HepG2 (cell line): ENCODE data around the gene DOK1. TPM values are rescaled to one million over a fixed set of nuclear protein-coding genes. Genes with fewer than 3 reads are reported as not detected.

Source experiments
- CBFB ChIP-seq: sonication (generic); formaldehyde crosslinking; IDR thresholded peaks from 2 replicates; pipeline ENCODE4 v1.4.0; 2020; ENCODE audit warnings: missing genetic modification reagents
- EHMT2 ChIP-seq: fragments of 200-600 bp; sonication (generic); IDR thresholded peaks from 2 replicates; pipeline ENCODE4 v1.7.0; 2017; ENCODE audit warnings: antibody characterized with exemption, low read depth, low read length, borderline replicate concordance
- FOSL1 ChIP-seq: sonication (generic); formaldehyde crosslinking; IDR thresholded peaks from 2 replicates; pipeline ENCODE4 v1.9.0; 2021; ENCODE audit warnings: missing genetic modification reagents, borderline replicate concordance
- HDAC6 ChIP-seq: fragments of 200-600 bp; sonication (generic); IDR thresholded peaks from 2 replicates; pipeline ENCODE4 v1.7.0; 2017; ENCODE audit warnings: mild to moderate bottlenecking, antibody characterized with exemption, low read length, low read depth
- HNRNPK ChIP-seq: fragments of 200-400 bp; formaldehyde crosslinking; IDR thresholded peaks from 2 replicates; pipeline ENCODE4 v1.6.1; 2018; ENCODE audit warnings: low read length, low read depth, moderate library complexity, mild to moderate bottlenecking; ENCODE audit not compliant: poor library complexity, severe bottlenecking
- JDP2 ChIP-seq: sonication (generic); formaldehyde crosslinking; IDR thresholded peaks from 2 replicates; pipeline ENCODE4 v1.8.1; 2022; ENCODE audit warnings: missing genetic modification reagents, borderline replicate concordance
- PITX1 ChIP-seq: sonication (generic); formaldehyde crosslinking; IDR thresholded peaks from 2 replicates; pipeline ENCODE4 v1.5.1; 2020; ENCODE audit warnings: mild to moderate bottlenecking, missing genetic modification reagents
- SNAPC2 ChIP-seq: sonication (generic); formaldehyde crosslinking; IDR thresholded peaks from 2 replicates; pipeline ENCODE4 v1.8.1; 2022; ENCODE audit warnings: mild to moderate bottlenecking, missing genetic modification reagents
- SNRNP70 ChIP-seq: fragments of 200-400 bp; formaldehyde crosslinking; IDR thresholded peaks from 2 replicates; pipeline ENCODE4 v1.6.1; 2017; ENCODE audit warnings: mild to moderate bottlenecking, low read depth, low read length, moderate library complexity
- TOPORS ChIP-seq: sonication (generic); formaldehyde crosslinking; IDR thresholded peaks from 2 replicates; pipeline ENCODE4 v1.8.0; 2023; ENCODE audit warnings: mild to moderate bottlenecking, missing genetic modification reagents
- YY1 ChIP-seq: IDR thresholded peaks from 2 replicates; pipeline ENCODE4 v1.6.1; 2011; ENCODE audit warnings: low read length, low read depth, moderate library complexity, mild to moderate bottlenecking; ENCODE audit not compliant: insufficient read depth, insufficient replicate concordance
- ZNF160 ChIP-seq: sonication (generic); formaldehyde crosslinking; IDR thresholded peaks from 2 replicates; pipeline ENCODE4 v1.8.0; 2022; ENCODE audit warnings: mild to moderate bottlenecking, inconsistent platforms, missing genetic modification reagents
- ZNF333 ChIP-seq: sonication (generic); formaldehyde crosslinking; IDR thresholded peaks from 2 replicates; pipeline ENCODE4 v1.4.0; 2020; ENCODE audit warnings: mild to moderate bottlenecking, missing genetic modification reagents, borderline replicate concordance
- ZNF382 ChIP-seq: sonication (generic); formaldehyde crosslinking; IDR thresholded peaks from 2 replicates; pipeline ENCODE4 v1.5.0; 2020; ENCODE audit warnings: missing genetic modification reagents, mild to moderate bottlenecking, borderline replicate concordance
- ZNF530 ChIP-seq: sonication (generic); formaldehyde crosslinking; IDR thresholded peaks from 2 replicates; pipeline ENCODE4 v1.5.0; 2020; ENCODE audit warnings: low read depth, mild to moderate bottlenecking, missing genetic modification reagents
- ZNF543 ChIP-seq: sonication (generic); formaldehyde crosslinking; IDR thresholded peaks from 2 replicates; pipeline ENCODE4 v1.4.0; 2020; ENCODE audit warnings: mild to moderate bottlenecking, missing genetic modification reagents
- ZNF572 ChIP-seq: sonication (generic); formaldehyde crosslinking; IDR thresholded peaks from 2 replicates; pipeline ENCODE4 v1.5.1; 2020; ENCODE audit warnings: mild to moderate bottlenecking, missing genetic modification reagents
- ZNF713 ChIP-seq: sonication (generic); formaldehyde crosslinking; IDR thresholded peaks from 2 replicates; pipeline ENCODE4 v1.4.0; 2020; ENCODE audit warnings: mild to moderate bottlenecking, missing genetic modification reagents
- polyA plus RNA-seq, 8 experiments: library from polyadenylated mRNA; depleted of rRNA in 3 of 8; stranded (reverse) in 7 of 8; unstranded in 1 of 8; fragments of >200 nt; fragmentation: Illumina TruSeq in 4 of 8; extraction: Trizol in 4 of 8; gene quantifications; 2 replicates each; pipeline versions ENCODE4 v1.2.1 to v1.2.3, GENCODE V29; 2011 to 2016; ENCODE audit warnings: low read depth in 4 of 8, missing spikeins in 1 of 8, mixed read lengths in 1 of 8; ENCODE audit not compliant: insufficient read depth in 1 of 8
- total RNA-seq, 5 experiments: library from RNA; depleted of rRNA; stranded (reverse); fragments of >200 nt; fragmentation: Illumina TruSeq; extraction: Trizol; gene quantifications; 2 replicates each; pipeline ENCODE4 v1.2.3, GENCODE V29; 2016; ENCODE audit warnings: low read depth in 1 of 5
- TF ChIP-seq, protein P1 (sequence below): sonication (generic); formaldehyde crosslinking; IDR thresholded peaks from 2 replicates; pipeline ENCODE4 v1.4.0; 2020; ENCODE audit warnings: missing genetic modification reagents
- TF ChIP-seq, protein P2 (sequence below): sonication (generic); formaldehyde crosslinking; IDR thresholded peaks from 2 replicates; pipeline ENCODE4 v1.5.1; 2020; ENCODE audit warnings: missing genetic modification reagents, mild to moderate bottlenecking, borderline replicate concordance
- TF ChIP-seq, protein P3 (sequence below): sonication (generic); formaldehyde crosslinking; conservative IDR thresholded peaks from 2 replicates; pipeline ENCODE4 v1.4.0; 2020; ENCODE audit warnings: mild to moderate bottlenecking, missing genetic modification reagents, moderate library complexity
- TF ChIP-seq, protein P4 (sequence below): sonication (generic); formaldehyde crosslinking; IDR thresholded peaks from 2 replicates; pipeline ENCODE4 v1.4.0; 2020; ENCODE audit warnings: mild to moderate bottlenecking, missing genetic modification reagents
- TF ChIP-seq, protein P5 (sequence below): IDR thresholded peaks from 2 replicates; pipeline ENCODE4 v1.6.1; 2016; ENCODE audit warnings: mild to moderate bottlenecking, missing biosample characterization, missing genetic modification reagents

DOK1 gene
- total and polyA plus RNA-seq, 2 of the 13 experiments (the other 11 are each of a cell fraction or from before 2014, with no cell fraction given): 0.53 to 0.74 TPM

DNA sequence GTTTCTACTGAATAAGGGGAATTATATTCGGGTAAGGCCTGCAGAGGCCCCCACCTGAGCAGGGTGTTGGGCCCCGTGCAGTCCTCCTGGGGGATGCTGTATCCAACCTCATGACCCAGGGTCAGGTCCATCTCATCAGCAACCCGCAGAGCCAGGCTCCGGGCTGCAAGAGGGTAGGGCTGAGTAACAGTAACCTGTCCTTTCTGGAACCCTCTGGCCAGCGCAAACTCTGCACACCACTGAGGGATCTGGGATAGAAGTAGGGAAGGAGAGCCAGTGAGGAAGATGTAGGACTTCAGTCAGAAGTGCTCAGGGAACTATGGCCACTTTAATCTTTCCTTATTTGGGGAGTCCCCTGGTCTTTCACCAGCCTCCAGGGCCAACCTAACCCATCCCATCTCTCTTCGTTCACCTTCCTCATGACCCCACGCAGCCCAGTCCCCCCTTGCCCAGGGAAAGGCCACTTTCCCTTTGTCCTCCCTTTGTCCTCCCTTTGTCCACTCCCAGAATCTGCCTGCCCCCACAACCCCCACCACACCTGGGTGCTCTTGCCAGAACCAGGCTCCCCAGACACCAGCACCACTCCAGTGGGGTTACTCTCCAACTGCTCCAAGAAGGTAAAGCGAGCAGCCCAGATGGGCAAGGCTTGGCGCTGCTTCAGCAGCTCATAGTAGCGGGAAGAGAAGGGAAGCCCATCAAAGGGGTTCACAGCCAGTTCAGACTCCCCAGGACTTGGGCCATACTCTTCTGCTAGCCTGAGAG is 29.4 kb upstream of the DOK1 start (continued):
- TF ChIP-seq, protein P1, sequence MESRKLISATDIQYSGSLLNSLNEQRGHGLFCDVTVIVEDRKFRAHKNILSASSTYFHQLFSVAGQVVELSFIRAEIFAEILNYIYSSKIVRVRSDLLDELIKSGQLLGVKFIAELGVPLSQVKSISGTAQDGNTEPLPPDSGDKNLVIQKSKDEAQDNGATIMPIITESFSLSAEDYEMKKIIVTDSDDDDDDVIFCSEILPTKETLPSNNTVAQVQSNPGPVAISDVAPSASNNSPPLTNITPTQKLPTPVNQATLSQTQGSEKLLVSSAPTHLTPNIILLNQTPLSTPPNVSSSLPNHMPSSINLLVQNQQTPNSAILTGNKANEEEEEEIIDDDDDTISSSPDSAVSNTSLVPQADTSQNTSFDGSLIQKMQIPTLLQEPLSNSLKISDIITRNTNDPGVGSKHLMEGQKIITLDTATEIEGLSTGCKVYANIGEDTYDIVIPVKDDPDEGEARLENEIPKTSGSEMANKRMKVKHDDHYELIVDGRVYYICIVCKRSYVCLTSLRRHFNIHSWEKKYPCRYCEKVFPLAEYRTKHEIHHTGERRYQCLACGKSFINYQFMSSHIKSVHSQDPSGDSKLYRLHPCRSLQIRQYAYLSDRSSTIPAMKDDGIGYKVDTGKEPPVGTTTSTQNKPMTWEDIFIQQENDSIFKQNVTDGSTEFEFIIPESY (CRISPR knock-in tag): peak; percentile 88
- TF ChIP-seq, protein P2, sequence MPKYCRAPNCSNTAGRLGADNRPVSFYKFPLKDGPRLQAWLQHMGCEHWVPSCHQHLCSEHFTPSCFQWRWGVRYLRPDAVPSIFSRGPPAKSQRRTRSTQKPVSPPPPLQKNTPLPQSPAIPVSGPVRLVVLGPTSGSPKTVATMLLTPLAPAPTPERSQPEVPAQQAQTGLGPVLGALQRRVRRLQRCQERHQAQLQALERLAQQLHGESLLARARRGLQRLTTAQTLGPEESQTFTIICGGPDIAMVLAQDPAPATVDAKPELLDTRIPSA (CRISPR knock-in tag): no peak
- TF ChIP-seq HDAC6: no peak
- no peak for TF ChIP-seq ZNF530 (CRISPR knock-in tag)
- TF ChIP-seq TOPORS: no peak
- TF ChIP-seq ZNF160 (CRISPR knock-in tag): no peak
- no peak for TF ChIP-seq EHMT2
- TF ChIP-seq, protein P3, sequence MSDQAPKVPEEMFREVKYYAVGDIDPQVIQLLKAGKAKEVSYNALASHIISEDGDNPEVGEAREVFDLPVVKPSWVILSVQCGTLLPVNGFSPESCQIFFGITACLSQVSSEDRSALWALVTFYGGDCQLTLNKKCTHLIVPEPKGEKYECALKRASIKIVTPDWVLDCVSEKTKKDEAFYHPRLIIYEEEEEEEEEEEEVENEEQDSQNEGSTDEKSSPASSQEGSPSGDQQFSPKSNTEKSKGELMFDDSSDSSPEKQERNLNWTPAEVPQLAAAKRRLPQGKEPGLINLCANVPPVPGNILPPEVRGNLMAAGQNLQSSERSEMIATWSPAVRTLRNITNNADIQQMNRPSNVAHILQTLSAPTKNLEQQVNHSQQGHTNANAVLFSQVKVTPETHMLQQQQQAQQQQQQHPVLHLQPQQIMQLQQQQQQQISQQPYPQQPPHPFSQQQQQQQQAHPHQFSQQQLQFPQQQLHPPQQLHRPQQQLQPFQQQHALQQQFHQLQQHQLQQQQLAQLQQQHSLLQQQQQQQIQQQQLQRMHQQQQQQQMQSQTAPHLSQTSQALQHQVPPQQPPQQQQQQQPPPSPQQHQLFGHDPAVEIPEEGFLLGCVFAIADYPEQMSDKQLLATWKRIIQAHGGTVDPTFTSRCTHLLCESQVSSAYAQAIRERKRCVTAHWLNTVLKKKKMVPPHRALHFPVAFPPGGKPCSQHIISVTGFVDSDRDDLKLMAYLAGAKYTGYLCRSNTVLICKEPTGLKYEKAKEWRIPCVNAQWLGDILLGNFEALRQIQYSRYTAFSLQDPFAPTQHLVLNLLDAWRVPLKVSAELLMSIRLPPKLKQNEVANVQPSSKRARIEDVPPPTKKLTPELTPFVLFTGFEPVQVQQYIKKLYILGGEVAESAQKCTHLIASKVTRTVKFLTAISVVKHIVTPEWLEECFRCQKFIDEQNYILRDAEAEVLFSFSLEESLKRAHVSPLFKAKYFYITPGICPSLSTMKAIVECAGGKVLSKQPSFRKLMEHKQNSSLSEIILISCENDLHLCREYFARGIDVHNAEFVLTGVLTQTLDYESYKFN (CRISPR knock-in tag): no peak
- no peak for TF ChIP-seq JDP2 (CRISPR knock-in tag)
- no peak for TF ChIP-seq ZNF382
- TF ChIP-seq ZNF333 (CRISPR knock-in tag): 0 out of 2 replicates have a peak, but pooled peaks have one; percentile 34
- no peak for TF ChIP-seq YY1
- TF ChIP-seq FOSL1 (CRISPR knock-in tag): no peak
- TF ChIP-seq, protein P4, sequence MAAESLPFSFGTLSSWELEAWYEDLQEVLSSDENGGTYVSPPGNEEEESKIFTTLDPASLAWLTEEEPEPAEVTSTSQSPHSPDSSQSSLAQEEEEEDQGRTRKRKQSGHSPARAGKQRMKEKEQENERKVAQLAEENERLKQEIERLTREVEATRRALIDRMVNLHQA (CRISPR knock-in tag): no peak
- TF ChIP-seq ZNF543 (CRISPR knock-in tag): no peak
- TF ChIP-seq SNRNP70: no peak
- TF ChIP-seq ZNF713 (CRISPR knock-in tag): no peak
- TF ChIP-seq, protein P5, sequence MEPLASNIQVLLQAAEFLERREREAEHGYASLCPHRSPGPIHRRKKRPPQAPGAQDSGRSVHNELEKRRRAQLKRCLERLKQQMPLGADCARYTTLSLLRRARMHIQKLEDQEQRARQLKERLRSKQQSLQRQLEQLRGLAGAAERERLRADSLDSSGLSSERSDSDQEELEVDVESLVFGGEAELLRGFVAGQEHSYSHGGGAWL (CRISPR knock-in tag): no peak
- 0 out of 2 replicates have a peak, but pooled peaks have one; percentile 83 for TF ChIP-seq ZNF572
- no peak for TF ChIP-seq CBFB (CRISPR knock-in tag)
- 0 out of 2 replicates have a peak, but pooled peaks have one; percentile 37 for TF ChIP-seq SNAPC2
- TF ChIP-seq PITX1: no peak
- no peak for TF ChIP-seq HNRNPK
